GM23338 (cell line): ENCODE results near the gene DDX54.

ENCODE experiments used
- ZNF114 ChIP-seq: fragments of 250-450 bp; sonication (Bioruptor Pico); IDR thresholded peaks from 2 replicates; pipeline ENCODE4 v1.5.0; 2020; ENCODE audit warnings: mild to moderate bottlenecking, moderate library complexity
- TF ChIP-seq, protein P1 (sequence below), 2 experiments: fragments of 200-600 bp in 1 of 2; sonication (generic) in 1 of 2; conservative IDR thresholded peaks; 2 replicates each; pipeline versions ENCODE4 v1.5.1 to v1.6.1; 2016 to 2017; ENCODE audit warnings: antibody characterized with exemption in 2 of 2, low read depth in 2 of 2, mild to moderate bottlenecking in 2 of 2, moderate library complexity in 1 of 2

DNA sequence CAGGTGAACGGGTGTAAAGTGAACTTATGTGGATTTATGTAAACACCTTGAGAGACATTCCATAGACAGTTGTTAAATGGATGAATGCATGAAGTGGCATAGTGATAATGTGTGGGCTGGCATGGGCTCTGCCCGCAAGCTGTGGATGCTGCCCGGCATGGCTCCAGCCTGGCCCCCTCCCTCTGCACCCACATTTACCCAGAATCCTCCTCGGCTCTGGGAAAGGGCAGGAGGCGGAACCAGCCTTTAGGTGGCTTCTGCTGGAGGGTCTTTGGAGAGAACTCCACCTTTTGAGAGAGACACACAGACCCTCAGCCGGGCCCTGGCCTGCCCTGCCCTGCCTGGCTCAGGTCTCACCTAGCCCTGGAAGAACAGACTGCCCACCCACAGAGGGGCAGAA lies 68.4 kb downstream of the DDX54 start:
- TF ChIP-seq, protein P1, sequence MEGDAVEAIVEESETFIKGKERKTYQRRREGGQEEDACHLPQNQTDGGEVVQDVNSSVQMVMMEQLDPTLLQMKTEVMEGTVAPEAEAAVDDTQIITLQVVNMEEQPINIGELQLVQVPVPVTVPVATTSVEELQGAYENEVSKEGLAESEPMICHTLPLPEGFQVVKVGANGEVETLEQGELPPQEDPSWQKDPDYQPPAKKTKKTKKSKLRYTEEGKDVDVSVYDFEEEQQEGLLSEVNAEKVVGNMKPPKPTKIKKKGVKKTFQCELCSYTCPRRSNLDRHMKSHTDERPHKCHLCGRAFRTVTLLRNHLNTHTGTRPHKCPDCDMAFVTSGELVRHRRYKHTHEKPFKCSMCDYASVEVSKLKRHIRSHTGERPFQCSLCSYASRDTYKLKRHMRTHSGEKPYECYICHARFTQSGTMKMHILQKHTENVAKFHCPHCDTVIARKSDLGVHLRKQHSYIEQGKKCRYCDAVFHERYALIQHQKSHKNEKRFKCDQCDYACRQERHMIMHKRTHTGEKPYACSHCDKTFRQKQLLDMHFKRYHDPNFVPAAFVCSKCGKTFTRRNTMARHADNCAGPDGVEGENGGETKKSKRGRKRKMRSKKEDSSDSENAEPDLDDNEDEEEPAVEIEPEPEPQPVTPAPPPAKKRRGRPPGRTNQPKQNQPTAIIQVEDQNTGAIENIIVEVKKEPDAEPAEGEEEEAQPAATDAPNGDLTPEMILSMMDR (conservative IDR thresholded peaks at IDR 0.05; ENCODE audit: low read depth in 2 of 2) = no peak
- TF ChIP-seq ZNF114 (CRISPR knock-in tag) = no peak
